ENCODE results near the gene FBXW8. TPM values are rescaled to one million over a fixed set of nuclear protein-coding genes. Genes with fewer than 3 reads are reported as not detected.

Gene FBXW8
- total RNA-seq, 4 donors from 2014 or later, result 29.3 to 45.5 (median 32.9) TPM

DNA sequence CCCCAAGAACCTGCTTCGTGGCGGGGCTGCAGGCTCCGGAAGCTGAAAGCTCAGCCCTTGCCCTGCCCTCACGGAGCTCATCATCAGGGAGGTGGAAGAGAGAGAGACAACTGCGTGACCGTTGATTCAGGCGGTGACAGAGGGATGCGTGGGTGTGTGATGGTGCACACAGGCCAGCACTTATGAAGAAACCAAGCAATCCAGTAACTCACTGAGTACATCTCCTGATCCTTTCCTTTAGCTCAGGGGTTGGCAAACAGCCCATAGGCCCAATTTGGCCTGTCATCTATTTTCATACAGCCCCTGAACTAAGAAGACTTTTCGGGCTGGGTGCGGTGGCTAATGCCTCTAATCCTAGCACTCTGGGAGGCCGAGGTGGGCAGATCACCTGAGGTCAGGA, 138.5 kb downstream of the FBXW8 start:
- H3K9me3 ChIP-seq, result no peaks in the 10 kb centered on the region
- no peak for TF ChIP-seq POLR2A (IDR thresholded peaks at IDR 0.05)
- TF ChIP-seq, protein P1, sequence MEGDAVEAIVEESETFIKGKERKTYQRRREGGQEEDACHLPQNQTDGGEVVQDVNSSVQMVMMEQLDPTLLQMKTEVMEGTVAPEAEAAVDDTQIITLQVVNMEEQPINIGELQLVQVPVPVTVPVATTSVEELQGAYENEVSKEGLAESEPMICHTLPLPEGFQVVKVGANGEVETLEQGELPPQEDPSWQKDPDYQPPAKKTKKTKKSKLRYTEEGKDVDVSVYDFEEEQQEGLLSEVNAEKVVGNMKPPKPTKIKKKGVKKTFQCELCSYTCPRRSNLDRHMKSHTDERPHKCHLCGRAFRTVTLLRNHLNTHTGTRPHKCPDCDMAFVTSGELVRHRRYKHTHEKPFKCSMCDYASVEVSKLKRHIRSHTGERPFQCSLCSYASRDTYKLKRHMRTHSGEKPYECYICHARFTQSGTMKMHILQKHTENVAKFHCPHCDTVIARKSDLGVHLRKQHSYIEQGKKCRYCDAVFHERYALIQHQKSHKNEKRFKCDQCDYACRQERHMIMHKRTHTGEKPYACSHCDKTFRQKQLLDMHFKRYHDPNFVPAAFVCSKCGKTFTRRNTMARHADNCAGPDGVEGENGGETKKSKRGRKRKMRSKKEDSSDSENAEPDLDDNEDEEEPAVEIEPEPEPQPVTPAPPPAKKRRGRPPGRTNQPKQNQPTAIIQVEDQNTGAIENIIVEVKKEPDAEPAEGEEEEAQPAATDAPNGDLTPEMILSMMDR (IDR thresholded peaks at IDR 0.05), result no peak
- WGBS, 2 donors, result 88 to 94% methylated on average over 9 to 11 of the region's 11 CpGs
- intact Hi-C loops (cut with DNase I), result no loop called here
- no peak overlapping the region for H3K27ac ChIP-seq
- H3K4me1 ChIP-seq, result peaks cover 0 to 16% of the 10 kb centered on the region in 2 donors
- DNase-seq, result no peak
- H3K36me3 ChIP-seq, result no peaks in the 10 kb centered on the region
- H3K27me3 ChIP-seq, result no peaks in the 10 kb centered on the region
- no peak overlapping the region for H3K4me3 ChIP-seq (replicated peaks in 1 of 3)

DNA sequence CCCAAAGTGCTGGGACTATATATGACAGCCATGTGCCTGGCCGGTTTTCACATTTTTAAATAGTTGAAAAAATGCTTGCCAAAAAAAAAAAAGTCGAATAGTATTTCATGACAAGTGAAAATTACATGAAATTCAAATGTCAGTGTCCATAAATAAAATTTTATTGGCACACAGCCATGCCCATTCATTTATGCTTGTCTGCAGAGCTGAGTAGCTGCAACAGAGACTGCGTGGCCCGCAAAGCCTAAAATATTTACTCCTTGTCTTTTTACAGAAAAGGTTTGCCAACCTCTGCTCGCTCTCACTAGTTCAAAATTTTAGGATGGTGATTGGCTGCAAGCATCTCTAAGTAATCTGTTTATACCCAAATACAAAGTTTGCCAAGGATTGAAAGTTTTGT, 139.3 kb downstream of the FBXW8 start:
- H3K27me3 ChIP-seq, result no peaks in the 10 kb centered on the region
- no peak for DNase-seq
- H3K4me1 ChIP-seq, result peaks cover 0 to 16% of the 10 kb centered on the region in 2 donors
- intact Hi-C loops (cut with DNase I), result no loop called here
- WGBS, 2 donors, result 79 to 87% methylated on average over 5 of the region's 5 CpGs
- no peak for TF ChIP-seq POLR2A (IDR thresholded peaks at IDR 0.05)
- TF ChIP-seq, protein P1 (IDR thresholded peaks at IDR 0.05), result no peak
- no peaks in the 10 kb centered on the region for H3K9me3 ChIP-seq
- H3K36me3 ChIP-seq, result no peaks in the 10 kb centered on the region
- no peak overlapping the region for H3K27ac ChIP-seq
- no peak overlapping the region for H3K4me3 ChIP-seq (replicated peaks in 1 of 3)

DNA sequence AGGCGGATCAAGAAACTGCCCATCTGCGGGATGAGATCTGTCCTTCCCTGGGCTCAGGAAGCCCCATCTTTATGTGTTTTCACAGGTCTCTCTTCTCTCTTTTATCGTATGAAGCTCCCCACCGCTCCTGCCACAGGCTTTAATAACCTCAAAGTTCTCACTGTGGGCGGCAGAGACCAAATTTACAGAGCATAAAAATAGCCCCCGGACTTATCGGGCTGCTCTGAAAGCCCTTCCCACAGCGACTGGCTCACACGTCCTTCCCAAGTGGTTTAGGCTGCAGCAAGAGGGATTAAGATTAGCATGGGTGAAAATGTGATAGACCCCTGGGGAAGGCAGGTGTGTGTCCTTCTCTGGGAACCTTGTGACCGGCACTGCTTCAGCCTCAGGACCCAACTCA, 140.6 kb downstream of the FBXW8 start:
- H3K9me3 ChIP-seq, result no peaks in the 10 kb centered on the region
- peaks cover 0 to 16% of the 10 kb centered on the region in 2 donors for H3K4me1 ChIP-seq
- H3K27ac ChIP-seq, result no peak overlapping the region
- H3K27me3 ChIP-seq, result no peaks in the 10 kb centered on the region
- H3K4me3 ChIP-seq (replicated peaks in 1 of 3), result no peak overlapping the region
- H3K36me3 ChIP-seq, result no peaks in the 10 kb centered on the region
- 75 to 82% methylated on average over 10 of the region's 10 CpGs for WGBS, 2 donors
- TF ChIP-seq, protein P1 (IDR thresholded peaks at IDR 0.05), result no peak
- no peak for TF ChIP-seq POLR2A (IDR thresholded peaks at IDR 0.05)
- intact Hi-C loops (cut with DNase I), result no loop called here
- no peak for DNase-seq

DNA sequence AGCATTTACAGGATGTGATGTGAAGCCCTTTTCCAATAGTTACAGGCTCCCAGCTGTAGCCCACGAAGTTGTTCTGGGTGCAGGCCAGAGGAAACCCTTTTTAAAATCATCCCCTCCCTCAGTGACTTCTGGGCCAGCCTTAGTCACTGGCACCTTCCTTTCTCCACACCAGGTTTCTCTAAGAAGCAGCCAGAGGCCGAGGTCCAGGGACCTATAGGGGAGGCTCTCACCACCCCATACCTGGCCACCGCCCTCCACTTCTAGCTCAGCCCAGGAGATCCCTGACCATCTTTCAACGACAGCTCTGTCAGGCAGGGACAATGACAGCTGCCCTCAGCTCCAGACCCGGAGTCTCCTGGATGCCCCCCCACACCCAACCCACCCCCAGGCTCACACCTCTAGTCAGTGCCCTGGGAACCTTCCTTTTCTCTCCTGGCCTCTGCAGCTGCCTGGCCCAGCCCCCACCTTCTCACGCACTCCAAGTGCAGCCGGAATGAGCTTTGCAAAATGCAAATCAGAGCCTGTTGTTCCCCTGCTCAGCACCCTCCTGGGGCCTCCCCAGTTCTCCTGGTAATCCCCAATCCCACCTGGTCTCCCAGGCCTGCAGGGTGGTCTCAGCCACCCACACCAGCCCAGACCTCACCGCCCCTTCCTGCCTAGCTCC, 141.8 kb downstream of the FBXW8 start:
- intact Hi-C loops (cut with DNase I), result no loop called here
- Histone ChIP-seq H3K27ac (no peak overlapping the region), H3K4me1 (peaks cover 0 to 16% of the 10 kb centered on the region in 2 donors), H3K27me3 (no peaks in the 10 kb centered on the region), H3K9me3 (no peaks in the 10 kb centered on the region), H3K4me3 (replicated peaks in 1 of 3) (no peak overlapping the region), H3K36me3 (no peaks in the 10 kb centered on the region)
- 74 to 84% methylated on average over 7 to 8 of the region's 8 CpGs for WGBS, 2 donors
- no peak for TF ChIP-seq POLR2A (IDR thresholded peaks at IDR 0.05)
- TF ChIP-seq, protein P1 (IDR thresholded peaks at IDR 0.05), result no peak
- no peak for DNase-seq

DNA sequence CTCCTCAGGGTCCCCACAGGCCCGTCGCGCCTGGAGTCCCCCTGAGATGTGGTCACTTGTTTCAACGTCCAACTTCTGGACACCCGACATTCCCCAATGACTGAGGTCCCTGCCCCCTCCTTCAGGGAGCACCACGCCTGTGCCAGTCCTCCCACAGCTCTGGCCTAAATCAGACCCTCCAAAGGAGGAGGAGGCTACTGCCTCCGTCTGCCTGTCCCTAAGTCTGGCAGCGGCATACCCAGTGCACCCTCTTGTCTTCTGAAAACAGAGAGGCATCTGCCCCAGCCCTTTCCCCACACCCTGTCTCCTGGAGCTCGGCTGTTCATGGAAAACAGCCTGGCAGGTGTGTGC, 142.3 kb downstream of the FBXW8 start:
- peaks cover 0 to 16% of the 10 kb centered on the region in 2 donors for H3K4me1 ChIP-seq
- no peak overlapping the region for H3K27ac ChIP-seq
- intact Hi-C loops (cut with DNase I), result no loop called here
- no peak overlapping the region for H3K4me3 ChIP-seq (replicated peaks in 1 of 3)
- no peaks in the 10 kb centered on the region for H3K27me3 ChIP-seq
- TF ChIP-seq, protein P1 (IDR thresholded peaks at IDR 0.05), result no peak
- no peak for TF ChIP-seq POLR2A (IDR thresholded peaks at IDR 0.05)
- no peaks in the 10 kb centered on the region for H3K9me3 ChIP-seq
- no peak for DNase-seq
- H3K36me3 ChIP-seq, result no peaks in the 10 kb centered on the region
- 73 to 85% methylated on average over 9 of the region's 9 CpGs for WGBS, 2 donors

Measured in thyroid gland (tissue), 4 donors.